BLaER1 (cell line): Measurements from ENCODE around the gene IGBP1.
"Not testable (repeated sequence)": the region's sequence is repeated elsewhere in the genome, so short reads cannot be mapped to it uniquely, and the experiment has no call there.

Experiments
- H3K27ac ChIP-seq: shearing (Covaris generic); formaldehyde crosslinking; 2 replicates; pipeline ENCODE4 v1.8.1; 2022
- H3K27me3 ChIP-seq: shearing (Covaris generic); formaldehyde crosslinking; 2 replicates; pipeline ENCODE4 v1.8.1; 2022
- H3K36me3 ChIP-seq: shearing (Covaris generic); formaldehyde crosslinking; 2 replicates; pipeline ENCODE4 v1.8.1; 2022
- H3K4me1 ChIP-seq: shearing (Covaris generic); formaldehyde crosslinking; 2 replicates; pipeline ENCODE4 v1.8.1; 2022
- H3K4me2 ChIP-seq: shearing (Covaris generic); formaldehyde crosslinking; 2 replicates; pipeline ENCODE4 v1.8.1; 2022
- H3K4me3 ChIP-seq: shearing (Covaris generic); formaldehyde crosslinking; 2 replicates; pipeline ENCODE4 v1.8.1; 2022
- H3K9ac ChIP-seq: shearing (Covaris generic); formaldehyde crosslinking; 2 replicates; pipeline ENCODE4 v1.8.1; 2022
- H3K9me3 ChIP-seq: shearing (Covaris generic); formaldehyde crosslinking; 2 replicates; pipeline ENCODE4 v1.8.1; 2022
- H4K20me1 ChIP-seq: shearing (Covaris generic); formaldehyde crosslinking; 2 replicates; pipeline ENCODE4 v1.8.1; 2022
- Cebpa-rat ChIP-seq: shearing (Covaris generic); IDR thresholded peaks from 2 replicates; pipeline ENCODE4 v1.8.1; 2022

IGBP1 gene

GRCh38 chrX:70117738-70118137, 15.5 kb upstream of the IGBP1 start:
- H3K9me3 ChIP-seq: peaks cover 24% of the 10 kb centered on the region
- H3K27ac ChIP-seq: no peak overlapping the region
- no peak for TF ChIP-seq Cebpa-rat

GRCh38 chrX:70123014-70123413, 10.2 kb upstream of the IGBP1 start:
- peaks cover 10% of the 10 kb centered on the region for H3K27me3 ChIP-seq
- not testable (repeated sequence) for H3K4me1 ChIP-seq, H4K20me1 ChIP-seq, H3K27ac ChIP-seq, H3K36me3 ChIP-seq, H3K4me2 ChIP-seq, H3K4me3 ChIP-seq, H3K9ac ChIP-seq
- peaks cover 26% of the 10 kb centered on the region for H3K9me3 ChIP-seq

More at GRCh38 chrX:70117738-70118137, 15.5 kb upstream of the IGBP1 start:
- Histone ChIP-seq H3K36me3 (no peaks in the 10 kb centered on the region), H3K9ac (no peak overlapping the region), H4K20me1 (no peaks in the 10 kb centered on the region), H3K27me3 (peaks cover 16% of the 10 kb centered on the region), H3K4me2 (no peak overlapping the region), H3K4me3 (no peak overlapping the region), H3K4me1 (no peaks in the 10 kb centered on the region)

- Histone ChIP-seq H3K36me3 (no peaks in the 10 kb centered on the region), H3K9me3 (peaks cover 16% of the 10 kb centered on the region), H3K27ac (no peak overlapping the region), H4K20me1 (no peaks in the 10 kb centered on the region), H3K4me2 (no peak overlapping the region), H3K4me1 (no peaks in the 10 kb centered on the region), H3K4me3 (no peak overlapping the region), H3K9ac (no peak overlapping the region), H3K27me3 (peaks cover 21% of the 10 kb centered on the region)
- TF ChIP-seq Cebpa-rat: no peak
Observed at GRCh38 chrX:70124678-70125077, 8.6 kb upstream of the IGBP1 start.

- no peak overlapping the region for H3K4me2 ChIP-seq
- H3K4me3 ChIP-seq: no peak overlapping the region
- TF ChIP-seq Cebpa-rat: no peak
- H3K9ac ChIP-seq: no peak overlapping the region
- H3K9me3 ChIP-seq: peaks cover 2% of the 10 kb centered on the region
- no peaks in the 10 kb centered on the region for H4K20me1 ChIP-seq
- H3K36me3 ChIP-seq: no peaks in the 10 kb centered on the region
- peaks cover 8% of the 10 kb centered on the region; the same call in 1 of the 2 replicates for H3K4me1 ChIP-seq
- H3K27ac ChIP-seq: no peak overlapping the region
- peaks cover 41% of the 10 kb centered on the region for H3K27me3 ChIP-seq
Observed at GRCh38 chrX:70128071-70128470, 5.2 kb upstream of the IGBP1 start.

- Histone ChIP-seq H4K20me1 (0 out of 2 replicates have a peak, but pooled peaks cover 4% of the 10 kb centered on the region), H3K4me1 (peaks cover 12% of the 10 kb centered on the region), H3K27me3 (peaks cover 54% of the 10 kb centered on the region), H3K9me3 (no peaks in the 10 kb centered on the region), H3K4me2 (no peak overlapping the region), H3K27ac (no peak overlapping the region), H3K36me3 (no peaks in the 10 kb centered on the region), H3K4me3 (no peak overlapping the region), H3K9ac (no peak overlapping the region)
- TF ChIP-seq Cebpa-rat: no peak
Observed at GRCh38 chrX:70129816-70130215, 3.4 kb upstream of the IGBP1 start.

- no peaks in the 10 kb centered on the region for H3K9me3 ChIP-seq
- no peak overlapping the region for H3K27ac ChIP-seq
- peaks cover 74% of the 10 kb centered on the region for H3K27me3 ChIP-seq
- H3K4me1 ChIP-seq: peaks cover 22% of the 10 kb centered on the region
- peak overlapping the region; percentile 75 for H3K4me3 ChIP-seq
- peaks cover 17% of the 10 kb centered on the region for H3K36me3 ChIP-seq
- H4K20me1 ChIP-seq: peaks cover 22% of the 10 kb centered on the region; the same call in 1 of the 2 replicates
- H3K4me2 ChIP-seq: peak overlapping the region; percentile 55
- no peak overlapping the region for H3K9ac ChIP-seq
- TF ChIP-seq Cebpa-rat: no peak
Observed at GRCh38 chrX:70132224-70132623, 1.0 kb upstream of the IGBP1 start.

- H3K27ac ChIP-seq: 0 out of 2 replicates have a peak overlapping the region, but pooled peaks have one; percentile 78
- H3K36me3 ChIP-seq: peaks cover 19% of the 10 kb centered on the region
- H3K4me2 ChIP-seq: peak overlapping the region; percentile 55
- peaks cover 23% of the 10 kb centered on the region; the same call in 1 of the 2 replicates for H4K20me1 ChIP-seq
- no peak for TF ChIP-seq Cebpa-rat
- H3K27me3 ChIP-seq: peaks cover 78% of the 10 kb centered on the region
- peak overlapping the region; percentile 80; the same call in 1 of the 2 replicates for H3K9ac ChIP-seq
- peaks cover 22% of the 10 kb centered on the region for H3K4me1 ChIP-seq
- peak overlapping the region; percentile 75 for H3K4me3 ChIP-seq
- H3K9me3 ChIP-seq: no peaks in the 10 kb centered on the region
Observed at GRCh38 chrX:70132877-70133302, 357 bp upstream of the IGBP1 start.

GRCh38 chrX:70134116-70134477, 850 bp downstream of the IGBP1 start:
- no peak for TF ChIP-seq Cebpa-rat
- Histone ChIP-seq H3K4me2 (peak overlapping the region; percentile 70), H3K9me3 (no peaks in the 10 kb centered on the region), H3K4me1 (peaks cover 22% of the 10 kb centered on the region), H3K27me3 (peaks cover 70% of the 10 kb centered on the region), H3K27ac (peak overlapping the region; percentile 78), H4K20me1 (peaks cover 29% of the 10 kb centered on the region; the same call in 1 of the 2 replicates), H3K4me3 (peak overlapping the region; percentile 75), H3K36me3 (peaks cover 23% of the 10 kb centered on the region), H3K9ac (peak overlapping the region; percentile 80)

GRCh38 chrX:70138622-70139021, 5.4 kb downstream of the IGBP1 start:
- Histone ChIP-seq H3K27me3 (peaks cover 72% of the 10 kb centered on the region), H3K36me3 (peaks cover 49% of the 10 kb centered on the region), H3K4me2 (no peak overlapping the region), H3K4me3 (no peak overlapping the region), H3K4me1 (peaks cover 14% of the 10 kb centered on the region), H3K9me3 (no peaks in the 10 kb centered on the region), H4K20me1 (peaks cover 43% of the 10 kb centered on the region; the same call in 1 of the 2 replicates), H3K27ac (no peak overlapping the region), H3K9ac (no peak overlapping the region)
- no peak for TF ChIP-seq Cebpa-rat

GRCh38 chrX:70139736-70140135, 6.5 kb downstream of the IGBP1 start:
- peaks cover 11% of the 10 kb centered on the region for H3K4me1 ChIP-seq
- H3K36me3 ChIP-seq: peaks cover 49% of the 10 kb centered on the region
- no peaks in the 10 kb centered on the region for H3K9me3 ChIP-seq
- peaks cover 39% of the 10 kb centered on the region; the same call in 1 of the 2 replicates for H4K20me1 ChIP-seq
- H3K27ac ChIP-seq: no peak overlapping the region
- TF ChIP-seq Cebpa-rat: no peak
- no peak overlapping the region for H3K9ac ChIP-seq
- H3K4me2 ChIP-seq: no peak overlapping the region
- H3K4me3 ChIP-seq: no peak overlapping the region
- H3K27me3 ChIP-seq: peaks cover 72% of the 10 kb centered on the region

- H3K4me1 ChIP-seq: no peaks in the 10 kb centered on the region
- no peak overlapping the region for H3K4me3 ChIP-seq
- peaks cover 23% of the 10 kb centered on the region; the same call in 1 of the 2 replicates for H4K20me1 ChIP-seq
- H3K36me3 ChIP-seq: peaks cover 48% of the 10 kb centered on the region
- H3K27me3 ChIP-seq: peaks cover 67% of the 10 kb centered on the region
- no peaks in the 10 kb centered on the region for H3K9me3 ChIP-seq
- no peak for TF ChIP-seq Cebpa-rat
- H3K27ac ChIP-seq: no peak overlapping the region
- no peak overlapping the region for H3K9ac ChIP-seq
- no peak overlapping the region for H3K4me2 ChIP-seq
Observed at GRCh38 chrX:70141373-70141772, 8.1 kb downstream of the IGBP1 start.
